Measurements from ENCODE around the gene CYYR1. TPM values are rescaled to one million over a fixed set of nuclear protein-coding genes. Genes with fewer than 3 reads are reported as not detected.

Gene CYYR1
- polyA plus RNA-seq, 3 donors = 52.5 to 57.7 (median 56.0) TPM

DNA sequence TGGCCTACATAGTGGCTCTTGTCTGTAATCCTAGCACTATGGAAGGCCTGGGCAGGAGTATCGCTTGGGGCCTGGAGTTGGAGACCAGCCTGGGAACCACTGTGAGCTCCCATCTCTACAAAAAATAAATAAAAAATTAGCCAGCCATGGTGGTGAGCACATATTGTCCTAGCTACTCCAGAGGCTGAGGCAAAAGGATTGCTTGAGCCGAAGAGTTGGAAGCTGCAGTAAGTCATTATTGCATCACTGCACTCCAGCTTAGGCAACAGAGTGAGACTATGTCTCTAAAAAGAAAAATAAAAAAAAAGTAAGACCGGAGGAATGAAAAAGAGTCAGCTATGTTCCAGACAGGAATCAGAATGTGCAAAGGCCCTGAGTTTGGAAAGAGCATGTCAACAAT is 115.3 kb downstream of the CYYR1 start:
- no peak for DNase-seq (ENCODE audit: extremely low read depth in 1 of 11, low read depth in 9 of 11, low spot score in 4 of 11)

DNA sequence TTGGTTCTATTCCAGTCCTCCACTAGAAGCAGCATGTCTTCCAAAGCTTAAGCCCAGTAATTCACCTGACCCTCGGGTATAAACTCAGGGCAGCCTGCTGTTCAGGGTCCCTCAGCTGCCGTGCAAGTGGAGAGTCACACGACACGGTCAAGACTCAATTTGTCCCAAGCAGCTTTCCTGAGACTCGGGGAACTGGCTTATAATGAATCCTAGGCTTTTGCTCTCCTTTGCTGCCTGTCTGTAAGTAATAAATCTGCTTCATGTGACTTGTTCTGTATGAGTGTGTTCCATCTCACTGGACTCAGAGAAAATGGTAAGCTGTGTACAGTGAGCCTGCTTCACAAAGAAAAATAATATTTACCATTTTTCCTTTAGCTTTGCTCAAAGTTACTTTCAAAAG is 119.8 kb downstream of the CYYR1 start:
- no peak for DNase-seq (ENCODE audit: extremely low read depth in 1 of 11, low read depth in 9 of 11, low spot score in 4 of 11)

DNA sequence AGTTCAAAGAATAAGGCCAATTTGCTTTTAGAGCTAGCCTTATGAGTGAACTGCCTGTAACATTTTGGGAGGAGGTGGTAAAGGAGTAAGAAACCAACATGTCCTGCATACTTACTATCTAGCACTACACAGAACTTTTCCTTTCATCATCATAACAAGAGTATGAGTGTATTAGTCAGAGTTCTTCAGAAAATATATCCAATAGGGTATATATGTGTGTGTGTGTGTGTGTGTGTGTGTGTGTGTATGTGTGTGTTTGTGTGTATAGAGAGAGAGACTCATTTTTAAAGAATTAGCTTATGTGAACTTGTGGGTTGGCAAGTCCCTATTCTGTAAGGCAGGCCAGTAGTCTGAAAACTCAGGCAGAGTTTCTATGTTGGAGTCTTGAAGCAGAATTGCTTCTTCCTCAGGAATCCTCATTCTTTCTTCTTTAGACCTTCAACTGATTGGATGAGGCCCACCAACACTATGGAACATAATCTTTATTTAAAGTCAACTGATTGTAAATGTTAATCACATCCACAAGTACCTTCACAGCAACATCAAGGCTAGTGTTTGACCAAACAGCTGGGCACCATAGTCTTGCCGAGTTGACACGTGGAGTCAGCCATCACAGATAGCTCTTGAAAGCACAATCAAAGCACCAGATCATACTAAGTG is 121.9 kb downstream of the CYYR1 start:
- no peak for DNase-seq (ENCODE audit: extremely low read depth in 1 of 11, low read depth in 9 of 11, low spot score in 4 of 11)

DNA sequence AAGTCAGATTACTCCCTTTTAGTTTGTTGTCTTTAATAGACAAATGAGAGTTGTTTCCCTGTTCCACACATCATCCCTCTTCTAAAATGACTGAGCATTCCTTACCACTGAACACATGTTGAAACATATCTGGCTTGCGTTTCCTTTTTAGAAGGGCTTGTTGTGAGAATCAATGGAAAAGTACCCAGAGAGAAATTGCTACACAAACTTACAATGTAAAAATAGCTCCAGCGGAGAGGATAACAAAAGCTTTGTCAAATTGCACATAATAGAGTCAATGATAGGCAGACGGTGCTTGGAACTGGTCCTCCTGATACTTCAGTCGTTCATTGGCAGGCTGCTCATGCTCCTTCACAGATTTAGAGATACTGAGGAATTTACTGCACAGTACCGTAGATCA is 123.9 kb downstream of the CYYR1 start:
- DNase-seq (ENCODE audit: extremely low read depth in 1 of 11, low read depth in 9 of 11, low spot score in 4 of 11) = no peak

DNA sequence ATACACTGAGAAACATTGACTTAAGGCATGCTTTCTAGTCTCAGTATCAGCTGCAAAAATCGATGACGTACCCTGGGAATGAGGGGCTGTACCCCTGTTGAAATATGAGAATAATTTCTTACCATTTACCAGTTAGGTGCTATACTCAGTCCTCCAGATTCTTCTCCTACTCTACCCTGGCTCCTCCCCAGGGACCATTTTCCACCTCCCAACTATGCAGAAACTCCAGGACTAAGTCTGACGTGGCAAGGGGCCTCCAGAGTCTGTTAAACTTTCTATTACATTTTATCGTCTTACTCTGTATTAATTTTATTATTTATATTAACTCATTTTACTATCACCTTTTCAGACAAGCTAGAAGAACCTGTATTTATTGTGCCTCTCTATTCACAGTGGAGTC is 124.3 kb downstream of the CYYR1 start:
- DNase-seq (ENCODE audit: extremely low read depth in 1 of 11, low read depth in 9 of 11, low spot score in 4 of 11) = no peak

DNA sequence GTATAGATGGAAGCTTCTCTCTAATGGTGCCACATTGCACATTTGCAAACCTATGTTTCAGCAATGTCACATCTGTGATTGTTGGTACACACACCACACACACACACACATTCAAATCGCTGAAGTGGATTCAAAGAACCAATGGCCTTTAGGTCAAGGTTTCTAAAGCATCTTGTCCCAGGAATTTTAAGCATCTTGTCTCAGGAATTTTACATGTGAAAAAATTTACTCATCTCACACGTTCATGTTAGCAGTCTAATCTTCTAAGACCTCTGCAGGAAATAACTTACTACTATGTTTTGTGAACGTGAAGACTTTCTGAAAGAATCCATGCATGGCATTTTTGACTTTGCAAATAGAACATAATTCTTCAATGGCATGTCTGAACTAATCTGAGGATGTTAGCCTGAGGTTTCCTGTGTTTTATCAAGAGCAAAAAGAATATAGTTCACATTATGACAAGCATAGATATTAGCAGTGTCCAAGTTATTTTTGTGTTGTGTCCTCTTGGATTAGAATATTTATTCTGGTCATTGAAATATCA is 125.1 kb downstream of the CYYR1 start:
- DNase-seq (ENCODE audit: extremely low read depth in 1 of 11, low read depth in 9 of 11, low spot score in 4 of 11) = no peak

DNA sequence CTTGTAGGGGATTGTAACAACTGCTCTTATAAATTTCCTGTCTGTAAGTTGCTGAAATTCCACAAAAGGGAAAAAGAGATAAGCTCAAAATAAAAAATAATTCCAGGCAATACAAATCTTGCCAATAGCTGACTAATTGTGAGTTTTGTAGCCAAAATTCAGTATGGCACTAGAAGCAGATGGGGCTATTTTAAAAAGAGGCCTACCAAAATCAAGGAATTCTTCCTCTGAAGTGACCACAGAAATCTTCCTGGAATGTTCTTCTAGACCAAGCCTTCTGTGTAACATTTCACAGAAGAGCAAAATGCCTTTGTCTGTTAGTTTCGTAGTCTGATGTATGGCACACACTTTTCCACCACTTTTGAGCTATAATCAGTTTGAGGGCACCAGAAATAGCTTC is 127.6 kb downstream of the CYYR1 start:
- no peak for DNase-seq (ENCODE audit: extremely low read depth in 1 of 11, low read depth in 9 of 11, low spot score in 4 of 11)

DNA sequence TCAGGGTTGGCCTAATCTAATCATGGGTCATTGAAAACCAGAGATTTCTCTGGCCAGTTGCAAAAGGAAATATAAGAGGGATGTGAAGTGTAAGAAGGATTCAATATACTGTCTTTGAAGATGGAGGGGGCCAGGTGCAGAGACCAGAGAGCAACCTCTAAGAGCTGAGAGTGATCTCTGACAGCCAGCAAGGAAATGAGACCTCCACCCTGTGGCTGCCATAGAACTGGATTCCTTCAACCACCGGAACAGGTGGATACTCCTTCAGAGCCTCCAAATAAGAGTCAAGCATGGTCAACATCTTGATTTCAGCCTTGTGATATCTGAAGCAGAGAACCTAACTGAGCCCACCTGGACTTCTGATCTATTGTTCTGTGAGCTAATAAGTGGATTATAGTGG is 128.4 kb downstream of the CYYR1 start:
- DNase-seq (ENCODE audit: extremely low read depth in 1 of 11, low read depth in 9 of 11, low spot score in 4 of 11) = no peak

DNA sequence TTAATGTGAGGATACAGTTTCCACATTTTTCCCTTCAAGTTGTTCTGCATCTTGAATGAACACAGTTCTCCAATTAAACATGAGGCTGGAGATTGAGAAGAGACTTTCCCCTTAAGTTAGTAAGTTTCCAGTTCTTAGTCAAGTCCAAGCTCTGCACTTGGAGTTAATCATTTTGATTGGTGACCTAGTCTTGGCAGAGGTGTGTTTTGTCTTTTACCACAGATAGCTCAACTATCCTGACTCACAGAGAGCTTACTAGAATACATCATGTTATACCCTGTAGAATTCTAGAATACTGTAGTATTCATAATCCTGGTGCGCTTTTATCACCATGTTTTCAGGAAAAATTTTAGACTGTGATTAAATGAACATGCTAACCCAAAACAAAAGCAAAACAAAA is 129.2 kb downstream of the CYYR1 start:
- no peak for DNase-seq (ENCODE audit: extremely low read depth in 1 of 11, low read depth in 9 of 11, low spot score in 4 of 11)

DNA sequence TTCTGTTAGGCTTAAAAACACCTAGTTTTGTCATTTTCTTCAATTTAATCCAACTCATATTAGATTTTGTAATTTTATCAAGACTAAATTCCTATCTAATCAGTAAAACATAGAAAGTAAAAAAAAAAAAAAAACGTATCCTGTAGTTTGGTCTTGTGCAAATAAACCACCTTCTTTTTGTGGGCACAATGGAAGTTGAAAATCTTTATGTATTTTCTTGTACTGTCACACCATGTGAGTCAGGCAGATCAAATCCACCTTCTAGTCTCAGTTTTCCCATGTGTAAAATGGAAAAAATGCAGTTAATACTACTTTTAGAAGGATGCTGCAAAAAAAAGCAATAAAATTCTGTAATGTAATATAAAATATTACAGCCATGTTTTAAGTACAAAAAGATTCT is 129.8 kb downstream of the CYYR1 start:
- DNase-seq (ENCODE audit: extremely low read depth in 1 of 11, low read depth in 9 of 11, low spot score in 4 of 11) = no peak

DNA sequence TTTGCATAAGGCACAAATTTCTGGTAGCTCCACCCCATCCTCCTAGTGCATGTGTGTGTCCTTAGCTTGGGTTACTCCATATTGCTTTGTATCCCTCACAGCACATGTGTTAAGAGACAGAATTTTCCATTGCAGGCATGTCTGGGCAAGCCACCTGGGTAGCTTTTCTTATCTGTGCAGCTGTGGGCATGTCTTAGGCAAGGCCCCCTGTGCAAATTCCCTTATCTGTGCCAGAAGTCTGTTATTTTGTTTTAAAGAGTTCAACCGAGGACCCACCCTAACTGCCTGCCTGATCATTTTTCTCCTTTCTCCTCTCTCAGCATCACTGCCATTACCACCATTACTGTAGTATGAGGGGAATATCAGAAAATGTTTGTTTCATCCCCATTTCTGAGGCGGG is 131.9 kb downstream of the CYYR1 start:
- DNase-seq (ENCODE audit: extremely low read depth in 1 of 11, low read depth in 9 of 11, low spot score in 4 of 11) = no peak

DNA sequence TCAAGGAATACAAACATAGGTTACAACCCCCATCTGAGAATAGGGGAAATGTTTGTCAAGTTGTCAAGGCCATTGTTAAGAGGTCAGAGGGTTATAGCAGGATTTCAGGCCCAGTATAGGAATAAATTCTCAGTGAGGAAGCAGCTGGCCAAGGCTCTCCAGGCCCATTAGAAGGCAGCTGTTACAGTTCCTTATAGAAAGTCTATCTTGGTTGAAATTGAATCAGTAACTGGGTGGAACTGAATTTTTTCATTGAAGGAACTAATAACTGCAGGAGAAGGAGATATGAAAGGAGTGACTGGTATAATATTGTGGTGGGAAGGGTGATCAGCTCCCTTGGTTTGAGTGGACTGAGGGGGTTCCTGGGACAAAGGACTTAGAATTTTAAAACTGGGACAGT is 134.1 kb downstream of the CYYR1 start:
- no peak for DNase-seq (ENCODE audit: extremely low read depth in 1 of 11, low read depth in 9 of 11, low spot score in 4 of 11)

DNA sequence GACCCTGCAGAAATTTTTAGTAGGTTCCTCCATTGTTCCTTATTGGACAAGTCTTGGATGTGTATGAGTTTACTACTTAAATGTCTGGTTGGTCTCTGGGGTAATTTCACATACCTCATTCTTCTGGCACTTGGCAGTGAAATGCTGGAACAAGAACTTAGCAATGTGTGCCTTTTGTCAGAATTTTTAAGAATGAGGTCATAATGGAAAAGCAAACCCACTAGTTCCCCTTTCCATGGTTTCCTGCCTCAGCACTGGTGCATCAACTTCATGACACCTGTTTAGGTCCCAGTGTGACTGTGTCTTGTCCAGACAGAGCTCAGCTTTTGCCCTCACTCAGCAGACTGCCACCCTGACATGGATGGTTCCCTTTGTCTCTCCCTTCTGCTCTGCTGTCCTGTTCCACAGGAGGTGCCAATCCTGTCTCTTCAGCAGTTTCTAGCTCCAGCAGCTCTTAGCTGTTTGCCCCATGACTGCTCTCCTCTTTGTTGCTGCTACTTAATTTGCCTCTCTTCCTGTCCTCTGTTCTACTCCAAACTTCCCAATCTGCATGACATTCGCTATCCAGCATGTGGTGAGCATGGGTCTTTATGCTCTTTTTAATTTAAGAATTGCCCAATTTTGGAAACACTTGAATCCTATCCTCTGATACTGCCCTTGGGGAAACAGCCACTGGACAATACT is 135.6 kb downstream of the CYYR1 start:
- no peak for DNase-seq (ENCODE audit: extremely low read depth in 1 of 11, low read depth in 9 of 11, low spot score in 4 of 11)

DNA sequence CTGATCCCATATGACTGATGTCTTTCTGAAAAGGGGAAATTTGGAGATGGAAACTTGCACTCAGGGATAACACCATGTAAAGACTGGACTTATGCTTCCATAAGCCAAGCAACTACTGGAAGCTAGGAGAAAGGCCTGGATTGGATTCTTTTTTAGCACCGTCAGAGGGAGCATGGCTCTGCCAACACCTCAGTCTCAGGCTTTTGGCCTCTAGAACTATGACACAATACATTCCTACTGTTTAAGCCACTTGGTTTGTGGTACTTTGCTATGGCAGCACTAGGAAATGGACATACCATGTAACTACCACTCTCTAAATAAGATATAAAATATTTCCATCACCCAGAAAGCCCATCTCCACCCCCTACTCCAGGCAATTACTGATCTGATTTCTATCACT is 139.7 kb downstream of the CYYR1 start:
- DNase-seq (ENCODE audit: extremely low read depth in 1 of 11, low read depth in 9 of 11, low spot score in 4 of 11) = no peak

DNA sequence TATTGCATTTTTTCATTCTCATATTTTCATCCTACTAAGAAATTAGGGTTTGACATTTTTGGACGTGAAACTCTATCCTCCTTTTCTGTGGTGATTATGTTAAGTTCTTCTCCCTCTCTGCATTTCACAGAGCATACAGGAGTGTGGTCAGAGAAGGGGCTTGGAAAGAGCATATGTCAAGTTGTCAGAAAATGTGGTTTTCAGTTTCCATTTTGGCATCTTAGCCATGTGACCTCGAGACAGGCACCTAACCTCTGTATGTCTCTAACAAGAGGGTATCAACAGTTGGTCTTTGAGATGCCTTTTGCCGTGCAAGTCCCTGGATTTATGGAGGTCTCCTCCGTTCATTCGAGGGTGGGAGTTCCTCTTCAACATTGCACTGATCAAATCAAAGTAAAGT is 140.7 kb downstream of the CYYR1 start:
- DNase-seq (ENCODE audit: extremely low read depth in 1 of 11, low read depth in 9 of 11, low spot score in 4 of 11) = no peak

DNA sequence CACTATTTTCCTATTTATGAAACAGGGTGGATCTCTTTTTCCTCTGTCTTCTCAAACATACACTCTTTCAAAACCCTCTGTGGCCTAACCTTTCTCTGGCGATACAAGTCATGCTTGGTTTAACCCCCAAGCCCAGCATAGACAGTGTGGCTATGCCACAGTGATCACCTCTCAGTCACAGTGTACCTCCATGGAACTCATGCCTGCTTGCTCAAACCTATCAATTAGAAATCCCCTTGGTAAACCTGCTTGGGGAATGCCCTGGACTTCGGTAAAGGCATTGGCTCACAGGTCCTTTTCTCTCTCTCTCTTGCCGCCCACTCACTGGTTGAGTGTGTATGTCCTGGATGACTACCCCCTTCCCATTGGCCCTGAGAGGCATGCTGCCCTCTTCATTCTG is 147.5 kb downstream of the CYYR1 start:
- DNase-seq (ENCODE audit: extremely low read depth in 1 of 11, low read depth in 9 of 11, low spot score in 4 of 11) = no peak

DNA sequence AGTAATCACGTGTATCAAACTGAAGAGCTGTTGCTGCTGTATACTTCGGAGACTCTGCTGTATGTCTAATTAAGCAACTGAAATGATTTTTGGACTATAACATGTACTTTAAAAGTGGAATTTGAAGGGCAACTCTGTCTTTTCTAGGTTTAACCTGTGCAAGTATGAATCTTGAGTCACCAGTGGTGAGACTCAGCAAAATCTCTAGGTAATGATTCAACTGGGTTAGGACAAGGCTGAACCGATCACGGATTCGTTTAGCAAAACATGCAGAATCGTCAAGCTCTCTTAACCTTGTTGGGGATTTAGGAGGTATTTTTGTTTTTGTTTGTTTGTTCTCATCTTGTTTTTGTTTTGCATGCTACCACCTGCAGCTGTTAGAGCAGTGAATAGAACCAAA is 149.6 kb downstream of the CYYR1 start:
- no peak for DNase-seq (ENCODE audit: extremely low read depth in 1 of 11, low read depth in 9 of 11, low spot score in 4 of 11)

DNA sequence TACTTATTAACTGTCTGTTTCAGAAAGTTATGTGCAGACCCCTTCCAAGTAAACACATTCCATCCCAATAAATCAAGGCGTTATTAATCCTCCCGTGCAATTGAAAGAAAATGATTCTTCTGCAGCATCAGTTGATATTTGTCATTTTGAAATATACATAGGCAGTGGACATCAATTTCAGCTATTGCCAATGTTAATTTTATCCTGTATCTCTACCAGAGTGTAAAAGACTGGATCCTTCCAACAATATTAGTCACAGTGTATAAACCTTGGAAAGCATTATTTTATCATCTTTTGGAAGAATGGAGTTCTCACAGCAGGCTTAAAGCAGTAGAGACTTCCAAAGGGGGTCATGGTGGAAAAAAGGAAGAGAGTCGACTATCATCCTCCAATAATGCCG is 150.4 kb downstream of the CYYR1 start:
- no peak for DNase-seq (ENCODE audit: extremely low read depth in 1 of 11, low read depth in 9 of 11, low spot score in 4 of 11)

DNA sequence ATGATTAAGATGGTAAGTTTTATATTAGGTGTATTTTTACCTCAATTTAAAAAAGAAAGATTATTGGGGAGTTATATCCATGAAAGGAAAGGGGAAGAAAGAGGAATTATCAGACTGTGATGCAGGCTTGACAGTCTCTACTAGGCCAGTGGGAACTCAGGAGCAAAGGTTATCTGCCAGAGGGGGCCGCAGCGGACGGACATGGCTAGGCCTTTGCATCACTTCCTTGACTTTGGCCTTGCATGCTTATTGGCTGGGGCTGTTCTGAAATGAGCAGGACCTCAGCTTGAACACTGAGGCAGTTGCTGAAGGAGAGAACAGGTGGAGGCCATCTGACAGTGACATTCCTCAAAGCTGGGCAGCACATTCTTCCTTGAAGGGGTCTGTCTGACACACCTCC is 150.9 kb downstream of the CYYR1 start:
- no peak for DNase-seq (ENCODE audit: extremely low read depth in 1 of 11, low read depth in 9 of 11, low spot score in 4 of 11)

DNA sequence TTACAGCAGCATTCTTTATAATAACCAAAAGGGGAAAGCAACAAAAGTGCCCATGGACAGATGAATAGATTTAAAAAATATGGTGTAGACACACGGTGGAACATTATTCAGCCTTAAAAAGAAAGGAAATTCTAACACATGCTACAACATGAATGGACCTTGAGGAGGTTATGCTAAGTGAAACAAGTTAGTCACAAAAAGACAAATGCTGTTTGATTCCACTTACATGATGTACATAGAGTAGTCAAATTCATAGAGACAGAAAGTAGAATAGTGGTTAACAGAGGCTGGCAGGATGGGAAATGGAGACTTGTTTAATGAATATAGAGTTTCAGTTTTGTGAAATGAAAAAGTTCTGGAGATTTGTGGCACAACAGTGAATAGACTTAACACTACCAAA is 151.4 kb downstream of the CYYR1 start:
- no peak for DNase-seq (ENCODE audit: extremely low read depth in 1 of 11, low read depth in 9 of 11, low spot score in 4 of 11)
